ENCODE data around the gene ZNF438. TPM values are rescaled to one million over a fixed set of nuclear protein-coding genes. Genes with fewer than 3 reads are reported as not detected.

The ZNF438 gene
- total RNA-seq, 3 donors from 2014 or later, result 4.7 to 12.3 (median 5.0) TPM

GRCh38 chr10:30847199-30847598 is 184.5 kb downstream of the ZNF438 start:
- intact Hi-C loops (cut with DNase I, micrococcal nuclease), result no loop called here
- ATAC-seq (no peak), DNase-seq (no peak)
- H3K4me3 ChIP-seq, result no peak overlapping the region
- TF ChIP-seq, protein P1, sequence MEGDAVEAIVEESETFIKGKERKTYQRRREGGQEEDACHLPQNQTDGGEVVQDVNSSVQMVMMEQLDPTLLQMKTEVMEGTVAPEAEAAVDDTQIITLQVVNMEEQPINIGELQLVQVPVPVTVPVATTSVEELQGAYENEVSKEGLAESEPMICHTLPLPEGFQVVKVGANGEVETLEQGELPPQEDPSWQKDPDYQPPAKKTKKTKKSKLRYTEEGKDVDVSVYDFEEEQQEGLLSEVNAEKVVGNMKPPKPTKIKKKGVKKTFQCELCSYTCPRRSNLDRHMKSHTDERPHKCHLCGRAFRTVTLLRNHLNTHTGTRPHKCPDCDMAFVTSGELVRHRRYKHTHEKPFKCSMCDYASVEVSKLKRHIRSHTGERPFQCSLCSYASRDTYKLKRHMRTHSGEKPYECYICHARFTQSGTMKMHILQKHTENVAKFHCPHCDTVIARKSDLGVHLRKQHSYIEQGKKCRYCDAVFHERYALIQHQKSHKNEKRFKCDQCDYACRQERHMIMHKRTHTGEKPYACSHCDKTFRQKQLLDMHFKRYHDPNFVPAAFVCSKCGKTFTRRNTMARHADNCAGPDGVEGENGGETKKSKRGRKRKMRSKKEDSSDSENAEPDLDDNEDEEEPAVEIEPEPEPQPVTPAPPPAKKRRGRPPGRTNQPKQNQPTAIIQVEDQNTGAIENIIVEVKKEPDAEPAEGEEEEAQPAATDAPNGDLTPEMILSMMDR (IDR thresholded peaks at IDR 0.05), result no peak
- no peaks in the 10 kb centered on the region for H3K4me1 ChIP-seq (ENCODE audit: low read depth)
- no peaks in the 10 kb centered on the region for H3K9me3 ChIP-seq
- no peaks in the 10 kb centered on the region for H3K36me3 ChIP-seq (ENCODE audit: low read depth)

DNA sequence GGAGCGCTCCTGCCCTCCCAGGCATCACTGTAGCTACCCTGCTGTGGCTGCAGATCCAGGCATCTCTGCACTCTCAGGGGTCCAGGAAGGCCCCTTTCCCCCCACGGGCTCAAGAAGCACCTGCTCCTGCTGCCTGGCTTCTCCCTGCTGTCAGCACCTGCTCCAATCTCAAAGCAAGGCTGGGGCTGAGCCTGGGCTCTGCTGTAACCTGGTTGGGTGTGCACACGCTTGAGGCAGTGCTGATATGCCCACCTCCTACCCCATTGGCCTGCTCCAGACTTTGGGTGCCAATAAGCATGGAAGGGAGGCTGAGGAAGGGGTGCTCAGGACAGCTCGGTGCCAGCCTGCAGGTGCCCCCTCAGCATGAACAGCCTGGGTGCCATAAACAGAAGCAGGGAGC is 185.0 kb downstream of the ZNF438 start:
- DNase-seq (no peak), ATAC-seq (no peak)
- Histone ChIP-seq H3K36me3 (ENCODE audit: low read depth) (no peaks in the 10 kb centered on the region), H3K4me3 (no peak overlapping the region), H3K9me3 (no peaks in the 10 kb centered on the region), H3K4me1 (ENCODE audit: low read depth) (no peaks in the 10 kb centered on the region)
- TF ChIP-seq, protein P1 (IDR thresholded peaks at IDR 0.05), result no peak
- intact Hi-C loops (cut with DNase I, micrococcal nuclease), result no loop called here

DNA sequence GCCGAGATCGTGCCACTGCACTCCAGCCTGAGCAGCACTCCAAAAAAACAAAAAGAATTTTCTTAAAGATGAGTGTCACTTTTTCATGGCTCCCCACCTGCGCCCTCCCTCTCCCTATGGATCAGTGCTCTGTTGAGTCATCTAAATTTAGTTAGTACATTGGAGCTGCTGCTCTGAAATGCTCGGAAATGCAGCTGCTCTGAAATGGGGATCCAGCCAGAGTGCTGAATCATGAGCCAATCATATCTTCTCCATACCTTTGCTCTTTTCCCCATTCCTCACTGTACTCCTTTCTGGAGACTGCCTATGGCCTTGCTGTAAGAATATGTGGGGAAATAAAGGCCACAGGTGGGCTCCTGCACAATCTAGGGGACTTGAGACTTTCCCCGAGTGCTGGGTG is 188.8 kb downstream of the ZNF438 start:
- no peak overlapping the region for H3K4me3 ChIP-seq
- TF ChIP-seq, protein P1 (IDR thresholded peaks at IDR 0.05), result no peak
- DNase-seq (no peak), ATAC-seq (no peak)
- H3K36me3 ChIP-seq (ENCODE audit: low read depth), result no peaks in the 10 kb centered on the region
- H3K4me1 ChIP-seq (ENCODE audit: low read depth), result no peaks in the 10 kb centered on the region
- intact Hi-C loops (cut with DNase I, micrococcal nuclease), result no loop called here
- no peaks in the 10 kb centered on the region for H3K9me3 ChIP-seq

- DNase-seq, result no peak
- no peak for ATAC-seq
- H3K36me3 ChIP-seq (ENCODE audit: low read depth), result no peaks in the 10 kb centered on the region
- TF ChIP-seq, protein P1 (IDR thresholded peaks at IDR 0.05), result no peak
- no peaks in the 10 kb centered on the region for H3K4me1 ChIP-seq (ENCODE audit: low read depth)
- intact Hi-C loops (cut with DNase I, micrococcal nuclease), result no loop called here
- no peak overlapping the region for H3K4me3 ChIP-seq
- no peaks in the 10 kb centered on the region for H3K9me3 ChIP-seq
Observed at GRCh38 chr10:30842185-30842584, 189.5 kb downstream of the ZNF438 start.

GRCh38 chr10:30840395-30841050 is 191.1 kb downstream of the ZNF438 start:
- H3K36me3 ChIP-seq (ENCODE audit: low read depth), result no peaks in the 10 kb centered on the region
- DNase-seq (no peak), ATAC-seq (no peak)
- H3K9me3 ChIP-seq, result no peaks in the 10 kb centered on the region
- H3K4me3 ChIP-seq, result no peak overlapping the region
- TF ChIP-seq, protein P1 (IDR thresholded peaks at IDR 0.05), result no peak
- intact Hi-C loops (cut with DNase I, micrococcal nuclease), result no loop called here
- no peaks in the 10 kb centered on the region for H3K4me1 ChIP-seq (ENCODE audit: low read depth)

- no peak for DNase-seq
- Histone ChIP-seq H3K36me3 (ENCODE audit: low read depth) (no peaks in the 10 kb centered on the region), H3K4me1 (ENCODE audit: low read depth) (no peaks in the 10 kb centered on the region), H3K4me3 (no peak overlapping the region), H3K9me3 (no peaks in the 10 kb centered on the region)
- TF ChIP-seq, protein P1 (IDR thresholded peaks at IDR 0.05), result no peak
- intact Hi-C loops (cut with DNase I, micrococcal nuclease), result no loop called here
- ATAC-seq, result no peak
Observed at GRCh38 chr10:30839652-30840051, 192.0 kb downstream of the ZNF438 start.
